Chondrocyte (in vitro differentiated cells): ENCODE results near the gene BAIAP2L1. TPM values are rescaled to one million over a fixed set of nuclear protein-coding genes. Genes with fewer than 3 reads are reported as not detected.
"Not testable (repeated sequence)": the region's sequence is repeated elsewhere in the genome, so short reads cannot be mapped to it uniquely, and the experiment has no call there.

ENCODE experiments used
- DNase-seq: peaks from one replicate; pipeline ENCODE4 v3.0.0; 2021; ENCODE audit warnings: mixed read lengths, low spot score
- H3K27ac Mint-ChIP-seq: one replicate; pipeline ENCODE4 v1.8.0; 2021; ENCODE audit warnings: mild to moderate bottlenecking, moderate library complexity, mixed read lengths; ENCODE audit not compliant: unreplicated experiment
- H3K27me3 Mint-ChIP-seq: 2 replicates; pipeline ENCODE4 v1.8.0; 2021; ENCODE audit warnings: low read depth, mixed read lengths
- H3K36me3 Mint-ChIP-seq: 2 replicates; pipeline ENCODE4 v1.8.0; 2021; ENCODE audit warnings: low read depth, mixed read lengths
- H3K4me1 Mint-ChIP-seq: 2 replicates; pipeline ENCODE4 v1.8.0; 2021; ENCODE audit warnings: low read depth, mild to moderate bottlenecking, mixed read lengths
- H3K4me3 Mint-ChIP-seq: one replicate; pipeline ENCODE4 v1.8.0; 2021; ENCODE audit warnings: mild to moderate bottlenecking, moderate library complexity, mixed read lengths; ENCODE audit not compliant: unreplicated experiment
- H3K9me3 Mint-ChIP-seq: 2 replicates; pipeline ENCODE4 v1.8.0; 2021; ENCODE audit warnings: low read depth, mixed read lengths
- total RNA-seq: library from RNA; stranded (reverse); gene quantifications from 3 replicates; pipeline ENCODE4 v1.2.1, GENCODE V29; 2021
- TF ChIP-seq, protein P1 (sequence below): fragments of 200-600 bp; sonication (generic); IDR thresholded peaks from 2 replicates; pipeline ENCODE4 v1.5.0; 2021; ENCODE audit warnings: antibody characterized with exemption, mild to moderate bottlenecking, moderate library complexity

Gene BAIAP2L1
- total RNA-seq, 1 donor from 2014 or later = 12.4 TPM

DNA sequence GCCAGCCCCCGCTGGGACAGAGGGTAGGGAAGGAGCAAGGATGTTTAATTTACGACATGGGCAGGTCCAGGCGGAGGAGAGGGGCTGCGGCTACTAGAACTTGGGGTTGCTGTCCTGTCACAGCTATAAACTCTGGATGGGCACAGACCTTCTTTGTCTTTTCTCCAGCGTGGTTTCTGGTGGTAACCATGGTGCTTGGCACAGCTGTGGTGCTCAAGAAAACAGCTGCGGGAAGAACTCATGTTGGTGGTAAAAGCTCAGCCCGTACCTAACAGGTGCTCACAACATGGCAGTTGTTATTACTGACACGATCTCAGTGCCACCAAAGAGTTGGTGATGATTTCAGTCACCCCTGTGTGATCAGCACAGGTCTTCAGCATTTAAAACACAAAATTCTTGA is 13.8 kb downstream of the BAIAP2L1 start:
- Mint-ChIP-seq H3K27ac (no peak overlapping the region), H3K4me1 (no peaks in the 10 kb centered on the region), H3K4me3 (no peak overlapping the region), H3K27me3 (no peaks in the 10 kb centered on the region), H3K9me3 (no peaks in the 10 kb centered on the region), H3K36me3 (no peaks in the 10 kb centered on the region)
- DNase-seq = no peak
- TF ChIP-seq, protein P1, sequence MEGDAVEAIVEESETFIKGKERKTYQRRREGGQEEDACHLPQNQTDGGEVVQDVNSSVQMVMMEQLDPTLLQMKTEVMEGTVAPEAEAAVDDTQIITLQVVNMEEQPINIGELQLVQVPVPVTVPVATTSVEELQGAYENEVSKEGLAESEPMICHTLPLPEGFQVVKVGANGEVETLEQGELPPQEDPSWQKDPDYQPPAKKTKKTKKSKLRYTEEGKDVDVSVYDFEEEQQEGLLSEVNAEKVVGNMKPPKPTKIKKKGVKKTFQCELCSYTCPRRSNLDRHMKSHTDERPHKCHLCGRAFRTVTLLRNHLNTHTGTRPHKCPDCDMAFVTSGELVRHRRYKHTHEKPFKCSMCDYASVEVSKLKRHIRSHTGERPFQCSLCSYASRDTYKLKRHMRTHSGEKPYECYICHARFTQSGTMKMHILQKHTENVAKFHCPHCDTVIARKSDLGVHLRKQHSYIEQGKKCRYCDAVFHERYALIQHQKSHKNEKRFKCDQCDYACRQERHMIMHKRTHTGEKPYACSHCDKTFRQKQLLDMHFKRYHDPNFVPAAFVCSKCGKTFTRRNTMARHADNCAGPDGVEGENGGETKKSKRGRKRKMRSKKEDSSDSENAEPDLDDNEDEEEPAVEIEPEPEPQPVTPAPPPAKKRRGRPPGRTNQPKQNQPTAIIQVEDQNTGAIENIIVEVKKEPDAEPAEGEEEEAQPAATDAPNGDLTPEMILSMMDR = no peak

DNA sequence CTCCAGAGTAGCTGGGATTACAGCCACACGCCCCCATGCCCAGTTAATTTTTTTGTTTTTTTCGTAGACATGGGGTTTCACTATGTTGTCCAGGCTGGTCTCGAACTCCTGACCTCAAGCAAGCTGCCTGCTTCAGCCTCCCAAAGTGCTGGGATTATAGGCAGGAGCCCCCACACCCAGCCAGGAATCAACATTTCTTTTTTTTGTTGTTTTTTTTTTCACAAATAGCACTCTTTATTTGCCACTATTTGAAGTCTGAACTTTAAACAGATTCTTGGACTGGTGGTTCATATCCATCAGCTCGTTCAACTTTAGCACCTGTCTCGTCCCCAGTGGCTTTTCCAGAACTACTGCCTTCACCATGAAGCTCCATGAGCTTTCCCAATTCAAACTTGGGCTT is 15.4 kb downstream of the BAIAP2L1 start:
- not testable (repeated sequence) for H3K27ac Mint-ChIP-seq, H3K9me3 Mint-ChIP-seq, H3K27me3 Mint-ChIP-seq, H3K4me3 Mint-ChIP-seq, H3K4me1 Mint-ChIP-seq, DNase-seq, H3K36me3 Mint-ChIP-seq

DNA sequence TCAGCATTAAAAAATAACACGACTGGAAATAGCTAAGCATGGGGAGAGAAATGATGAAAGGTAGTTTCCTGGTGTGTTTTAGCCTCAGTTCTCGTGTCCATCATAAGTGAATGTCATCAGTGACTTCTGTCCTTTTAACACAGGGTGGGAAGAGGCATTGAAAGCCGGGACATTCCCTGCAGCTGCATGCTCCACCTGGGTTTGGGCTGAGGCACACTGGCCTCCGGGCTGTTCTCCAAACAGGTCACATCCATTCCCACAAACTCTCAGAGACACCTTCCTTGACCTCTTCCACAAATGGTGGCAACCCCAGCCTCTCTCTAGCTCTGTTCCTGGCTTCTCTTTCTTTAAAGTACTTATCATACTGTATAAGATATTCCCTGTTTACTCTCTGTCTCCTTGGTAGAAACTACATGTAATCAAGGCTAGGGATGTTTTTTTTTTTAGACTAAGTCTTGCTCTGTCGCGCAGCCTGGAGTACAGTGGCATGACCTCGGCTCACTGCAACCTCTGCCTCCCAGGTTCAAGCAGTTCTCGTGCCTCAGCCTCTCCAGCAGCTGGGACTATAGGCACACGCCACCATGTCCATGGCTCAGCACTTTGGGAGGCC is 22.6 kb downstream of the BAIAP2L1 start:
- Mint-ChIP-seq H3K36me3 (no peaks in the 10 kb centered on the region), H3K4me1 (no peaks in the 10 kb centered on the region), H3K27me3 (no peaks in the 10 kb centered on the region), H3K9me3 (peaks cover 2% of the 10 kb centered on the region), H3K4me3 (no peak overlapping the region), H3K27ac (no peak overlapping the region)
- DNase-seq = no peak
- TF ChIP-seq, protein P1 = no peak

DNA sequence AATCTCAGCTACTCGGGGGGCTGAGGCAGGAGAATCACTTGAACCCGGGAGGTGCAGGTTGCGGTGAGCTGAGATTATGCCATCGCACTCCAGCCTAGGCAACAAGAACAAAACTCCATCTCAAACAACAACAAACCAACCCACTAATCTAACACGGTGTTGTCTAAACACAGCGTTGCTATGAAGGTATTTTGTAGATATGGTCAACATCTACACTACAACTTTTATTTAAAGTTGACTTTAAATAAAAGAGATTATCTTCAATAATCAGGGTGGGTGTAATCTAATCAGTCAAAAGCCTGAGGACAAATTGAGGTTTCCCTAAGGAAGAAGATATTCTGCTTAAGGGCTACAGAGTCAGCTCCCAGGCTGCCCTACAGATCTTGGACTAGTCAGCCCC is 24.2 kb downstream of the BAIAP2L1 start:
- no peaks in the 10 kb centered on the region for H3K27me3 Mint-ChIP-seq
- peaks cover 2% of the 10 kb centered on the region for H3K9me3 Mint-ChIP-seq

DNA sequence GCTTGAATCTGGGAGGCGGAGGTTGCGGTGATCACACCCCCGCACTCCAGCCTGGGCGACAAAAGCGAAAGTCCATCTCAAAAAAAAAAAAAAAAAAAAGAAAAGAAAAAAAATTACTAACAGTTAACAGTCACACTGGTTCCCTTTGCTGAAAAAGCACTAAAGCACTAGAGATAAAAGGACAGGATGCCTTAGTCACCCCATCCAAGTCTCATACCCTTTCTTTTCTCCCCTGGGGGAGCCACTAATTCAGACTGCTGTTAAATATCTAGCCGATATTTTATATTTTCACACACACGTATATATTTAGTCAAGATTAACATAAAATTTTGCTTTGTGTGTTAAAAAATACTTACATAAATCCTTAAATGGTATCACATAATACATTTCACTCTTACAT is 25.2 kb downstream of the BAIAP2L1 start:
- Mint-ChIP-seq H3K27me3 (no peaks in the 10 kb centered on the region), H3K9me3 (peaks cover 2% of the 10 kb centered on the region), H3K27ac (no peak overlapping the region), H3K4me1 (peaks cover 11% of the 10 kb centered on the region), H3K36me3 (no peaks in the 10 kb centered on the region), H3K4me3 (no peak overlapping the region)
- DNase-seq = no peak
- TF ChIP-seq, protein P1 = no peak

More for the DNA sequence above, 24.2 kb downstream of the BAIAP2L1 start:
- no peak overlapping the region for H3K4me3 Mint-ChIP-seq
- TF ChIP-seq, protein P1 = no peak
- no peak overlapping the region for H3K27ac Mint-ChIP-seq
- DNase-seq = no peak
- H3K36me3 Mint-ChIP-seq = no peaks in the 10 kb centered on the region
- H3K4me1 Mint-ChIP-seq = peaks cover 4% of the 10 kb centered on the region

DNA sequence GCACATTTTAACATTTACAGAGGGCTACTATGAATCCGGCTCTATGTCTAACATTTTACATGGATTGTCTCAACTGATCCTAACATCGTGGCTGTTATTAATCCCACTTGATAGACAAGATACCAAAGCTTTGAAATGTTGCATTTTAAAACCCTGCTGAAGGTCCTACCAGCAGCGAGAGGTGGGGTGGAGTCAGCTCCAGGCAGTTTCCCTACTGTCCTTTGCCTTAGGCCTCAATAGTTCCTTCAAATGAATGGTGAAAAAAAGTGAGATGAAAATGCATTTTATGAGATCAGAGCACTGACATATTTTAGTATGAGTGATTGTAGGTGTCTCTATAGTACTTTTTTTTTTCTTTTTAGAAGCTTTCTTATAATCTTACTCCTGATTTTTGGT is 26.6 kb downstream of the BAIAP2L1 start:
- Mint-ChIP-seq H3K9me3 (no peaks in the 10 kb centered on the region), H3K4me3 (no peak overlapping the region), H3K27me3 (no peaks in the 10 kb centered on the region), H3K27ac (no peak overlapping the region), H3K36me3 (no peaks in the 10 kb centered on the region), H3K4me1 (peaks cover 11% of the 10 kb centered on the region)
- TF ChIP-seq, protein P1 = no peak
- DNase-seq = no peak
